CD4-positive, alpha-beta memory T cell (primary cell): ENCODE measurements around the gene GLIS1. TPM values are rescaled to one million over a fixed set of nuclear protein-coding genes. Genes with fewer than 3 reads are reported as not detected.
"Not testable (repeated sequence)": the region's sequence is repeated elsewhere in the genome, so short reads cannot be mapped to it uniquely, and the experiment has no call there.

ENCODE experiments used
- CTCF ChIA-PET: fragments of 350-600 bp; sonication (Branson Sonifier 250); formaldehyde crosslinking; loops from one replicate; lab custom pipeline; 2021; ENCODE audit warnings: inconsistent platforms; ENCODE audit not compliant: partially characterized antibody; lab: Charles Lee
- POLR2A ChIA-PET: fragments of 350-600 bp; sonication (Branson Sonifier 250); formaldehyde crosslinking; loops from one replicate; lab custom pipeline; 2021; ENCODE audit not compliant: partially characterized antibody; lab: Charles Lee
- DNase-seq, 5 donors: peaks; one replicate each; pipeline versions ENCODE4 v3.0.0 to v3.0.0-alpha.2; 2020 to 2022; ENCODE audit warnings: mixed read lengths in 1 of 5
- H3K27ac ChIP-seq: one replicate; pipeline ENCODE4 v1.7.0; 2013; ENCODE audit warnings: low read depth, low read length
- H3K27me3 ChIP-seq: 2 replicates; pipeline ENCODE4 v1.7.0; 2013; ENCODE audit warnings: mild to moderate bottlenecking, low read length, moderate library complexity; ENCODE audit not compliant: insufficient read depth
- H3K36me3 ChIP-seq: 2 replicates; pipeline ENCODE4 v1.7.0; 2013; ENCODE audit warnings: mild to moderate bottlenecking, low read length, moderate library complexity; ENCODE audit not compliant: insufficient read depth
- H3K4me1 ChIP-seq: 2 replicates; pipeline ENCODE4 v1.7.0; 2013; ENCODE audit warnings: mild to moderate bottlenecking, low read length, moderate library complexity; ENCODE audit not compliant: insufficient read depth
- H3K4me3 ChIP-seq, 2 donors: one replicate each; pipeline ENCODE4 v1.7.0; 2013; ENCODE audit warnings: low read length in 2 of 2, mild to moderate bottlenecking in 1 of 2
- H3K9me3 ChIP-seq, 2 donors: one replicate each; pipeline ENCODE4 v1.7.0; 2013; ENCODE audit warnings: low read length in 2 of 2, control low read depth in 1 of 2; ENCODE audit not compliant: control insufficient read depth in 1 of 2
- H3K27ac Mint-ChIP-seq, 7 donors: one replicate each; pipeline ENCODE4 v1.8.0; 2020 to 2021; ENCODE audit warnings: mixed read lengths in 7 of 7, mild to moderate bottlenecking in 6 of 7, inconsistent platforms in 3 of 7, moderate library complexity in 3 of 7
- H3K27me3 Mint-ChIP-seq, 2 donors: one replicate each; pipeline ENCODE4 v1.8.0; 2020 to 2021; ENCODE audit warnings: mixed read lengths in 2 of 2
- H3K36me3 Mint-ChIP-seq, 2 donors: one replicate each; pipeline ENCODE4 v1.8.0; 2020 to 2021; ENCODE audit warnings: mixed read lengths in 2 of 2, inconsistent platforms in 1 of 2, mild to moderate bottlenecking in 1 of 2
- H3K4me1 Mint-ChIP-seq, 4 donors: one replicate each; pipeline ENCODE4 v1.8.0; 2020 to 2021; ENCODE audit warnings: mixed read lengths in 4 of 4, mild to moderate bottlenecking in 1 of 4
- H3K4me3 Mint-ChIP-seq, 8 donors: one replicate each; pipeline ENCODE4 v1.8.0; 2020 to 2021; ENCODE audit warnings: mixed read lengths in 8 of 8, mild to moderate bottlenecking in 7 of 8, moderate library complexity in 6 of 8, inconsistent platforms in 3 of 8
- H3K9me3 Mint-ChIP-seq, 8 donors: one replicate each; pipeline ENCODE4 v1.8.0; 2020 to 2021; ENCODE audit warnings: mixed read lengths in 8 of 8, mild to moderate bottlenecking in 5 of 8, inconsistent platforms in 3 of 8, moderate library complexity in 1 of 8
- intact Hi-C: fragments of 100-400 bp; cut with micrococcal nuclease; formaldehyde crosslinking; loops from one replicate; pipeline ENCODE4 v1.15.1; 2023
- polyA plus RNA-seq, 2 donors: library from polyadenylated mRNA; unstranded; fragments of 300-500 nt; fragmentation: Illumina TruSeq; gene quantifications; one replicate each; pipeline ENCODE4 v1.2.3, GENCODE V29; 2021
- total RNA-seq, 2 experiments: library from RNA; stranded (reverse); gene quantifications; one replicate each; pipeline ENCODE4 v1.2.3, GENCODE V29; 2021

GLIS1 gene
- total and polyA plus RNA-seq, 4 experiments from 2014 or later, result not detected

- H3K27me3 Mint-ChIP-seq, result peaks cover 9 to 15% of the 10 kb centered on the region in 2 donors
- peaks cover 0 to 2% (median 0%) of the 10 kb centered on the region in 4 donors for H3K4me1 Mint-ChIP-seq
- H3K9me3 Mint-ChIP-seq, result no peaks in the 10 kb centered on the region
- no peaks in the 10 kb centered on the region for H3K36me3 Mint-ChIP-seq
- Histone ChIP-seq H3K9me3 (no peaks in the 10 kb centered on the region), H3K4me3 (no peak overlapping the region), H3K36me3 (no peaks in the 10 kb centered on the region), H3K27ac (no peak overlapping the region), H3K4me1 (no peaks in the 10 kb centered on the region), H3K27me3 (no peaks in the 10 kb centered on the region)
- no peak overlapping the region for H3K27ac Mint-ChIP-seq
- CTCF ChIA-PET, result no interaction called here
- DNase-seq, result no peak
- H3K4me3 Mint-ChIP-seq, result no peak overlapping the region
- intact Hi-C loops, result no loop called here
- POLR2A ChIA-PET, result no interaction called here
Measured at GRCh38 chr1:53653631-53654030, 85.3 kb downstream of the GLIS1 start.

GRCh38 chr1:53653200-53653575 lies 85.8 kb downstream of the GLIS1 start:
- H3K36me3 ChIP-seq, result no peaks in the 10 kb centered on the region
- H3K27ac ChIP-seq, result no peak overlapping the region
- intact Hi-C loops, result no loop called here
- H3K36me3 Mint-ChIP-seq, result no peaks in the 10 kb centered on the region
- no peak overlapping the region for H3K27ac Mint-ChIP-seq
- no peak overlapping the region for H3K4me3 Mint-ChIP-seq
- no peaks in the 10 kb centered on the region for H3K9me3 ChIP-seq
- H3K4me3 ChIP-seq, result no peak overlapping the region
- H3K4me1 ChIP-seq, result no peaks in the 10 kb centered on the region
- POLR2A ChIA-PET, result no interaction called here
- DNase-seq, result no peak
- no peaks in the 10 kb centered on the region for H3K27me3 ChIP-seq
- peaks cover 9 to 15% of the 10 kb centered on the region in 2 donors for H3K27me3 Mint-ChIP-seq
- H3K4me1 Mint-ChIP-seq, result peaks cover 0 to 2% (median 0%) of the 10 kb centered on the region in 4 donors
- CTCF ChIA-PET, result no interaction called here
- H3K9me3 Mint-ChIP-seq, result no peaks in the 10 kb centered on the region

GRCh38 chr1:53652441-53653199 lies 86.3 kb downstream of the GLIS1 start:
- Mint-ChIP-seq H3K27me3 (peaks cover 9% of the 10 kb centered on the region in 2 donors), H3K27ac (no peak overlapping the region), H3K4me3 (no peak overlapping the region), H3K4me1 (peaks cover 0 to 2% (median 0%) of the 10 kb centered on the region in 4 donors), H3K36me3 (no peaks in the 10 kb centered on the region), H3K9me3 (no peaks in the 10 kb centered on the region)
- CTCF ChIA-PET, result no interaction called here
- intact Hi-C loops, result no loop called here
- no peaks in the 10 kb centered on the region for H3K27me3 ChIP-seq
- POLR2A ChIA-PET, result no interaction called here
- H3K9me3 ChIP-seq, result no peaks in the 10 kb centered on the region
- H3K36me3 ChIP-seq, result no peaks in the 10 kb centered on the region
- no peak overlapping the region for H3K4me3 ChIP-seq
- no peak overlapping the region for H3K27ac ChIP-seq
- no peak for DNase-seq
- no peaks in the 10 kb centered on the region for H3K4me1 ChIP-seq

GRCh38 chr1:53651356-53651755 lies 87.6 kb downstream of the GLIS1 start:
- no peaks in the 10 kb centered on the region for H3K36me3 ChIP-seq
- H3K9me3 ChIP-seq, result no peaks in the 10 kb centered on the region
- Mint-ChIP-seq H3K27ac (no peak overlapping the region), H3K4me1 (peaks cover 0 to 2% (median 0%) of the 10 kb centered on the region in 4 donors), H3K9me3 (no peaks in the 10 kb centered on the region), H3K4me3 (no peak overlapping the region), H3K36me3 (no peaks in the 10 kb centered on the region), H3K27me3 (peaks cover 5 to 6% of the 10 kb centered on the region in 2 donors)
- no peaks in the 10 kb centered on the region for H3K27me3 ChIP-seq
- no peak for DNase-seq
- no peaks in the 10 kb centered on the region for H3K4me1 ChIP-seq
- no peak overlapping the region for H3K4me3 ChIP-seq
- POLR2A ChIA-PET, result no interaction called here
- intact Hi-C loops, result no loop called here
- no peak overlapping the region for H3K27ac ChIP-seq
- CTCF ChIA-PET, result no interaction called here

- H3K4me3 Mint-ChIP-seq, result no peak overlapping the region
- Histone ChIP-seq H3K4me3 (no peak overlapping the region), H3K27ac (no peak overlapping the region), H3K9me3 (no peaks in the 10 kb centered on the region), H3K36me3 (no peaks in the 10 kb centered on the region), H3K4me1 (no peaks in the 10 kb centered on the region), H3K27me3 (no peaks in the 10 kb centered on the region)
- POLR2A ChIA-PET, result no interaction called here
- DNase-seq, result no peak
- CTCF ChIA-PET, result no interaction called here
- intact Hi-C loops, result no loop called here
- H3K36me3 Mint-ChIP-seq, result no peaks in the 10 kb centered on the region
- no peaks in the 10 kb centered on the region for H3K4me1 Mint-ChIP-seq
- no peaks in the 10 kb centered on the region for H3K9me3 Mint-ChIP-seq
- no peak overlapping the region for H3K27ac Mint-ChIP-seq
- peaks cover 0 to 4% of the 10 kb centered on the region in 2 donors for H3K27me3 Mint-ChIP-seq
Measured at GRCh38 chr1:53648516-53648915, 90.4 kb downstream of the GLIS1 start.

- H3K4me1 Mint-ChIP-seq, POLR2A ChIA-PET, H3K27ac ChIP-seq, H3K4me3 ChIP-seq, H3K9me3 Mint-ChIP-seq, CTCF ChIA-PET, H3K36me3 Mint-ChIP-seq, H3K9me3 ChIP-seq, H3K36me3 ChIP-seq, H3K4me1 ChIP-seq, H3K27me3 Mint-ChIP-seq, H3K27ac Mint-ChIP-seq, H3K27me3 ChIP-seq, intact Hi-C loops, DNase-seq, H3K4me3 Mint-ChIP-seq: not testable (repeated sequence)
Measured at GRCh38 chr1:53647915-53648314, 91.0 kb downstream of the GLIS1 start.

GRCh38 chr1:53646732-53647131 lies 92.2 kb downstream of the GLIS1 start:
- Histone ChIP-seq H3K4me3 (no peak overlapping the region), H3K27ac (no peak overlapping the region), H3K9me3 (no peaks in the 10 kb centered on the region), H3K4me1 (no peaks in the 10 kb centered on the region), H3K27me3 (no peaks in the 10 kb centered on the region), H3K36me3 (no peaks in the 10 kb centered on the region)
- Mint-ChIP-seq H3K4me3 (no peak overlapping the region), H3K9me3 (no peaks in the 10 kb centered on the region), H3K27me3 (peaks cover 0 to 4% of the 10 kb centered on the region in 2 donors), H3K27ac (no peak overlapping the region), H3K4me1 (no peaks in the 10 kb centered on the region), H3K36me3 (no peaks in the 10 kb centered on the region)
- intact Hi-C loops, result no loop called here
- ChIA-PET CTCF (no interaction called here), POLR2A (interaction anchor here (0.6 kb wide), 1 partner anchor 1022 kb away, joined by 3 read pairs; no protein-coding TSS in a partner anchor)
- DNase-seq, result no peak
